ENCODE data around the gene RUSC2. TPM values are rescaled to one million over a fixed set of nuclear protein-coding genes. Genes with fewer than 3 reads are reported as not detected.

RUSC2 gene
- total RNA-seq, 2 experiments from 2014 or later = 4.0 to 5.1 TPM

GRCh38 chr9:35499029-35499700 lies 9.3 kb downstream of the RUSC2 start:
- no peaks in the 10 kb centered on the region for H3K27me3 Mint-ChIP-seq (ENCODE audit: low read depth)
- H3K9me3 Mint-ChIP-seq = peaks cover 12% of the 10 kb centered on the region
- CTCF ChIA-PET = interaction anchor here (0.9 kb wide), 1 partner anchor 54 kb away, joined by 3 read pairs; no protein-coding TSS in a partner anchor
- no peaks in the 10 kb centered on the region for H3K36me3 Mint-ChIP-seq (ENCODE audit: low read depth)
- no peak for DNase-seq
- H3K27ac Mint-ChIP-seq = no peak overlapping the region
- H3K4me1 Mint-ChIP-seq (ENCODE audit: low read depth) = peaks cover 17% of the 10 kb centered on the region
- intact Hi-C loops (cut with micrococcal nuclease) = no loop called here
- H3K4me3 Mint-ChIP-seq = no peak overlapping the region

GRCh38 chr9:35499701-35500030 lies 9.8 kb downstream of the RUSC2 start:
- H3K4me3 Mint-ChIP-seq = no peak overlapping the region
- H3K27ac Mint-ChIP-seq = no peak overlapping the region
- H3K36me3 Mint-ChIP-seq (ENCODE audit: low read depth) = no peaks in the 10 kb centered on the region
- CTCF ChIA-PET = no interaction called here
- peaks cover 12% of the 10 kb centered on the region for H3K9me3 Mint-ChIP-seq
- intact Hi-C loops (cut with micrococcal nuclease) = loop anchor here (5.0 kb wide), 1 partner anchor 98 kb away; no protein-coding TSS in a partner anchor
- H3K27me3 Mint-ChIP-seq (ENCODE audit: low read depth) = no peaks in the 10 kb centered on the region
- peaks cover 17% of the 10 kb centered on the region for H3K4me1 Mint-ChIP-seq (ENCODE audit: low read depth)
- no peak for DNase-seq

- peaks cover 16% of the 10 kb centered on the region for H3K4me1 Mint-ChIP-seq (ENCODE audit: low read depth)
- intact Hi-C loops (cut with micrococcal nuclease) = loop anchor here (5.0 kb wide), 1 partner anchor 97 kb away; no protein-coding TSS in a partner anchor
- no peak for DNase-seq
- H3K27ac Mint-ChIP-seq = no peak overlapping the region
- no peak overlapping the region for H3K4me3 Mint-ChIP-seq
- no peaks in the 10 kb centered on the region for H3K36me3 Mint-ChIP-seq (ENCODE audit: low read depth)
- CTCF ChIA-PET = no interaction called here
- H3K9me3 Mint-ChIP-seq = peaks cover 12% of the 10 kb centered on the region
- no peaks in the 10 kb centered on the region for H3K27me3 Mint-ChIP-seq (ENCODE audit: low read depth)
These were observed 10.3 kb downstream of the RUSC2 start for GRCh38 chr9:35500130-35500748.

- Mint-ChIP-seq H3K27ac (no peak overlapping the region), H3K4me3 (no peak overlapping the region), H3K9me3 (peaks cover 9% of the 10 kb centered on the region), H3K36me3 (ENCODE audit: low read depth) (no peaks in the 10 kb centered on the region), H3K27me3 (ENCODE audit: low read depth) (no peaks in the 10 kb centered on the region), H3K4me1 (ENCODE audit: low read depth) (peaks cover 5% of the 10 kb centered on the region)
- CTCF ChIA-PET = no interaction called here
- intact Hi-C loops (cut with micrococcal nuclease) = loop anchor here (5.0 kb wide), 1 partner anchor 95 kb away; no protein-coding TSS in a partner anchor
- DNase-seq = no peak
These were observed 12.0 kb downstream of the RUSC2 start for GRCh38 chr9:35501946-35502345.

GRCh38 chr9:35506359-35506758 lies 16.4 kb downstream of the RUSC2 start:
- Mint-ChIP-seq H3K4me3 (no peak overlapping the region), H3K27me3 (ENCODE audit: low read depth) (no peaks in the 10 kb centered on the region), H3K36me3 (ENCODE audit: low read depth) (no peaks in the 10 kb centered on the region), H3K4me1 (ENCODE audit: low read depth) (no peaks in the 10 kb centered on the region), H3K27ac (no peak overlapping the region), H3K9me3 (no peaks in the 10 kb centered on the region)
- no peak for DNase-seq
- CTCF ChIA-PET = no interaction called here
- intact Hi-C loops (cut with micrococcal nuclease) = no loop called here

GRCh38 chr9:35508069-35508468 lies 18.2 kb downstream of the RUSC2 start:
- intact Hi-C loops (cut with micrococcal nuclease) = no loop called here
- Mint-ChIP-seq H3K9me3 (no peaks in the 10 kb centered on the region), H3K27ac (no peak overlapping the region), H3K27me3 (ENCODE audit: low read depth) (no peaks in the 10 kb centered on the region), H3K4me1 (ENCODE audit: low read depth) (no peaks in the 10 kb centered on the region), H3K36me3 (ENCODE audit: low read depth) (no peaks in the 10 kb centered on the region), H3K4me3 (no peak overlapping the region)
- DNase-seq = no peak
- CTCF ChIA-PET = interaction anchor here (1.4 kb wide), 1 partner anchor 12 kb away, joined by 3 read pairs; no protein-coding TSS in a partner anchor

- Mint-ChIP-seq H3K4me3 (no peak overlapping the region), H3K4me1 (ENCODE audit: low read depth) (no peaks in the 10 kb centered on the region)
- CTCF ChIA-PET = interaction anchor here (0.5 to 1.5 kb wide), 3 partner anchors 10 to 563 kb away, joined by 3 to 6 read pairs (median 3); no protein-coding TSS in a partner anchor
These were observed 20.5 kb downstream of the RUSC2 start for GRCh38 chr9:35510383-35510753.

GRCh38 chr9:35510754-35511428 lies 21.0 kb downstream of the RUSC2 start:
- Mint-ChIP-seq H3K9me3 (no peaks in the 10 kb centered on the region), H3K27me3 (ENCODE audit: low read depth) (no peaks in the 10 kb centered on the region), H3K36me3 (ENCODE audit: low read depth) (no peaks in the 10 kb centered on the region), H3K27ac (no peak overlapping the region), H3K4me3 (no peak overlapping the region), H3K4me1 (ENCODE audit: low read depth) (no peaks in the 10 kb centered on the region)
- no peak for DNase-seq
- intact Hi-C loops (cut with micrococcal nuclease) = no loop called here
- CTCF ChIA-PET = interaction anchor here (0.5 to 1.5 kb wide), 3 partner anchors 10 to 563 kb away, joined by 3 to 6 read pairs (median 3); no protein-coding TSS in a partner anchor

More at GRCh38 chr9:35510383-35510753, 20.5 kb downstream of the RUSC2 start:
- Mint-ChIP-seq H3K36me3 (ENCODE audit: low read depth) (no peaks in the 10 kb centered on the region), H3K27ac (no peak overlapping the region), H3K9me3 (no peaks in the 10 kb centered on the region), H3K27me3 (ENCODE audit: low read depth) (no peaks in the 10 kb centered on the region)
- no peak for DNase-seq
- intact Hi-C loops (cut with micrococcal nuclease) = no loop called here

GRCh38 chr9:35511453-35511852 lies 21.5 kb downstream of the RUSC2 start:
- H3K9me3 Mint-ChIP-seq = no peaks in the 10 kb centered on the region
- CTCF ChIA-PET = no interaction called here
- H3K27ac Mint-ChIP-seq = no peak overlapping the region
- H3K4me3 Mint-ChIP-seq = no peak overlapping the region
- intact Hi-C loops (cut with micrococcal nuclease) = no loop called here
- no peak for DNase-seq
- H3K36me3 Mint-ChIP-seq (ENCODE audit: low read depth) = no peaks in the 10 kb centered on the region
- H3K27me3 Mint-ChIP-seq (ENCODE audit: low read depth) = no peaks in the 10 kb centered on the region
- H3K4me1 Mint-ChIP-seq (ENCODE audit: low read depth) = no peaks in the 10 kb centered on the region

GRCh38 chr9:35515766-35516165 lies 25.9 kb downstream of the RUSC2 start:
- H3K36me3 Mint-ChIP-seq (ENCODE audit: low read depth) = no peaks in the 10 kb centered on the region
- intact Hi-C loops (cut with micrococcal nuclease) = no loop called here
- CTCF ChIA-PET = interaction anchor here (0.7 to 1.0 kb wide), 2 partner anchors 24 to 181 kb away, joined by 3 to 4 read pairs; no protein-coding TSS in a partner anchor
- H3K4me1 Mint-ChIP-seq (ENCODE audit: low read depth) = no peaks in the 10 kb centered on the region
- no peak overlapping the region for H3K4me3 Mint-ChIP-seq
- DNase-seq = no peak
- H3K27ac Mint-ChIP-seq = no peak overlapping the region
- H3K27me3 Mint-ChIP-seq (ENCODE audit: low read depth) = no peaks in the 10 kb centered on the region
- H3K9me3 Mint-ChIP-seq = no peaks in the 10 kb centered on the region

- Mint-ChIP-seq H3K27ac (no peak overlapping the region), H3K27me3 (ENCODE audit: low read depth) (no peaks in the 10 kb centered on the region), H3K4me3 (no peak overlapping the region), H3K36me3 (ENCODE audit: low read depth) (no peaks in the 10 kb centered on the region), H3K9me3 (no peaks in the 10 kb centered on the region), H3K4me1 (ENCODE audit: low read depth) (no peaks in the 10 kb centered on the region)
- DNase-seq = no peak
- CTCF ChIA-PET = no interaction called here
- intact Hi-C loops (cut with micrococcal nuclease) = no loop called here
These were observed 26.6 kb downstream of the RUSC2 start for GRCh38 chr9:35516479-35516878.

- CTCF ChIA-PET = no interaction called here
- no peak overlapping the region for H3K4me3 Mint-ChIP-seq
These were observed 27.2 kb downstream of the RUSC2 start for GRCh38 chr9:35517131-35517530.

More at GRCh38 chr9:35517131-35517530, 27.2 kb downstream of the RUSC2 start:
- H3K27ac Mint-ChIP-seq = no peak overlapping the region
- no peaks in the 10 kb centered on the region for H3K4me1 Mint-ChIP-seq (ENCODE audit: low read depth)
- H3K27me3 Mint-ChIP-seq (ENCODE audit: low read depth) = no peaks in the 10 kb centered on the region
- DNase-seq = no peak
- H3K9me3 Mint-ChIP-seq = no peaks in the 10 kb centered on the region
- intact Hi-C loops (cut with micrococcal nuclease) = no loop called here
- H3K36me3 Mint-ChIP-seq (ENCODE audit: low read depth) = no peaks in the 10 kb centered on the region

Measured in activated naive CD4-positive, alpha-beta T cell treated with anti-CD3 and anti-CD28 coated beads for 36 hours (primary cell).